Stomach smooth muscle (tissue), 2 donors: Measurements from ENCODE around the gene DCK.

ENCODE experiments used
- H3K27ac ChIP-seq: one replicate; pipeline ENCODE4 v1.7.0; 2013; ENCODE audit warnings: mild to moderate bottlenecking, low read length, inconsistent platforms
- H3K27me3 ChIP-seq, 2 donors: one replicate each; pipeline ENCODE4 v1.7.0; 2013; ENCODE audit warnings: low read length in 2 of 2; ENCODE audit not compliant: insufficient read depth in 2 of 2, control insufficient read depth in 1 of 2
- H3K36me3 ChIP-seq, 2 donors: one replicate each; pipeline ENCODE4 v1.7.0; 2013; ENCODE audit warnings: low read length in 2 of 2; ENCODE audit not compliant: control insufficient read depth in 2 of 2, insufficient read depth in 2 of 2
- H3K4me1 ChIP-seq: one replicate; pipeline ENCODE4 v1.7.0; 2013; ENCODE audit warnings: low read length; ENCODE audit not compliant: control insufficient read depth, insufficient read depth
- H3K4me3 ChIP-seq, 2 donors: one replicate each; pipeline ENCODE4 v1.7.0; 2013; ENCODE audit warnings: low read length in 2 of 2
- H3K9ac ChIP-seq, 2 donors: one replicate each; pipeline ENCODE4 v1.7.0; 2013; ENCODE audit warnings: low read length in 2 of 2, mild to moderate bottlenecking in 1 of 2
- H3K9me3 ChIP-seq, 2 donors: one replicate each; pipeline ENCODE4 v1.7.0; 2013; ENCODE audit warnings: low read length in 2 of 2; ENCODE audit not compliant: control insufficient read depth in 2 of 2
- donor health status: healthy.
- donor health status: Pancreatic carcinoma.

The DCK gene

DNA sequence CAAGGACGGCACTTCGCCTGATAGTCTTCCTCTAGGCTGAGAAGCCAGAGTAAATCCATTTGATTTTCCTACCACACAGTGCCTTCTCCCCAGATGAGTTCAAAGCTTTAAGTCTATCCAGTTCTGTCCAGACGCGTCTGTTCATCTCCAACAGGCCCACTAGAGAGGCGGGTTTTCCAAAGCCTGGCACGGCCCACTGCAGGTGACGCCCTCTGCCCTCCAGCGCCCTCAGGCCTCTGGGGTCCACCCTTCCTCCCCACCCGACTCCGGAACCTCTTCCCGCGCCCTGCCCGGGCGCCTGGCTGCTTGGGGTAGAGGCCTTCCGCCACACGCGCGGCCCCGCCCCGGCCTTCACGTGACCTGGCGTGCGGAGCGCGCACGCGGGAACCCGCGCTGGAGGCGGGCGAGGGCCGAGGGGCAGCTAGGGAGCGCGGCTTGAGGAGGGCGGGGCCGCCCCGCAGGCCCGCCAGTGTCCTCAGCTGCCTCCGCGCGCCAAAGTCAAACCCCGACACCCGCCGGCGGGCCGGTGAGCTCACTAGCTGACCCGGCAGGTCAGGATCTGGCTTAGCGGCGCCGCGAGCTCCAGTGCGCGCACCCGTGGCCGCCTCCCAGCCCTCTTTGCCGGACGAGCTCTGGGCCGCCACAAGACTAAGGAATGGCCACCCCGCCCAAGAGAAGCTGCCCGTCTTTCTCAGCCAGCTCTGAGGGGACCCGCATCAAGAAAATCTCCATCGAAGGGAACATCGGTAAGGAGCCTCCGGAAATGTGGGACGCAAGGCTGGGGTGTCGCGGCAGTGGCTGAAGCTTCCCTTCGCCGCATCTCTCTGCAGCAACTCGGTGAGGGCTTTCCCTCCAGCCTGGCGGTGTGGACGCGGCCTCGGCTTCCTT, at the start of gene DCK:
DCK (plus strand) TSS at position 469 of the 888 bp plus-strand sequence; CDS start at position 656, 187 bp downstream.
- Histone ChIP-seq H3K36me3 (no peaks in the 10 kb centered on the region), H3K9ac (peak within 1 kb of the TSS; percentile 87 to 96), H3K27ac (peak within 1 kb of the TSS; percentile 81), H3K4me3 (peak within 1 kb of the TSS; percentile 75 to 90), H3K9me3 (no peaks in the 10 kb centered on the region), H3K4me1 (peaks cover 12% of the 10 kb centered on the region), H3K27me3 (no peaks in the 10 kb centered on the region)

DNA sequence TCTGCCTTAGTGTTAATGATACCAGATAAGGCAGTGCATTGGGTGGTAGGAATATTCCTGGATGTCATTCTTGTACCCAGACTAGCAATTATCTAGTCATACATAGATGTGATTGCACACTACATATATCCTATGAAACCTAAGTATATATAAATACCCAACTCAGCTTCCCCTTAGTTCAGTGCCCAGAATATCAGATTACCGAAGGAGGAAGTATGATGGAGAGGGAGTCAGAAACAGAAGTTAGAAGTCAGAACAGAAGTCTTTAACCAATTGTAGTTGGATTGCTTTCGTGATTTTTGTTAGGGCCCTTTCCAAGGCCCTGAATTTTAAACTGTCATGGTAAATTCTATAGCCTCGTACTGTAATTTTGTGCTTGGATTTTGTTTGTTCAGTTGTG, 48.4 kb upstream of the DCK start:
- Histone ChIP-seq H3K9me3 (no peaks in the 10 kb centered on the region), H3K27me3 (no peaks in the 10 kb centered on the region), H3K9ac (no peak overlapping the region), H3K4me1 (no peaks in the 10 kb centered on the region), H3K36me3 (no peaks in the 10 kb centered on the region), H3K4me3 (no peak overlapping the region), H3K27ac (no peak overlapping the region)

DNA sequence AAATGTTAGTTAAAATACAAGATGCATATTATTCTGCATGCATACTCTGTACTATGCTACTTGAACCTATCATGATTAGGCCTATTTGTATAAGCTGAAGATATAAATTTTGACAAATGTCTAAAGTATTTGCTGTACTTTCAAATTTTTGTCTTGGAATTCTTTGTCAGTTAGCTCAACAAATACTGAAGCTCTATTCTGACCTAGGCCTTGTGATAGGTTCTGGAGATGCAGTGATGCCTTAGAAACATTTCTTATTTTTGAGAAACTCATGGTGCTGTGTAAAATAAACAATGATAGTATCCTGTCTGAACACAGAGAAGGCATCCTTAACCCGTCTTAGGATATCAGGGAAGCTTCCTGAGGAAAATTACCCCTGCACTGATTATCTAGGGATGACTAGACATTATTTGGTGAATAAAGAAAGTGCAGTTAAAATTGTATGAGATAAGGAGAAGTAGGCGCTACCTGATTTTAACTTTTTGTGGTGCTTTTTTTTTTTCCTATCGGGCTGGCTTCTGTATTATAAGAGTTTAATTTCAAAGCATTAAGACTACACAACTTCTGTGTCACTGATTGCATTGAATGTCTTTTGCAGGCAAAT, 47.9 kb upstream of the DCK start:
- no peak overlapping the region for H3K27ac ChIP-seq
- H3K9me3 ChIP-seq: no peaks in the 10 kb centered on the region
- no peaks in the 10 kb centered on the region for H3K27me3 ChIP-seq
- H3K9ac ChIP-seq: no peak overlapping the region
- no peaks in the 10 kb centered on the region for H3K4me1 ChIP-seq
- H3K4me3 ChIP-seq: no peak overlapping the region
- H3K36me3 ChIP-seq: no peaks in the 10 kb centered on the region

DNA sequence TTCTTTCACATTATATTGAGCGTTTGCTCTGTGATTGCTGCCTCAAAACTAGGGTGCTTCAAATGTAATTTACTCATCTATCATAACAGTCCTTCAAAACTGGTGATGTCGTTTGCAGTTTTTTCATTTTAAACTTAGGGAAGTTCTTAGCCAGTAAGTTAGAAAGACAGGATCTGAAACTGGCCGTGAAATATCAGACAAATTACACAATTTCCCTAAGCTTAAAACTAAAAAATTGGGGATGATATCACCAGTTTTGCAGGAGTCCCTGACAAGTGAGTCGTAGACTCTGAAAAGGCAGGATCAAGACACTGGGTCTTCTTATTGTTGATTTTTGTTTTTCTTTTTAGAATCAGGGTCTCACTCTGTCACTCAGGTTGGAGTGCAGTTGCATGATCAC, 46.5 kb upstream of the DCK start:
- no peaks in the 10 kb centered on the region for H3K9me3 ChIP-seq
- H3K27ac ChIP-seq: no peak overlapping the region
- H3K36me3 ChIP-seq: no peaks in the 10 kb centered on the region
- no peaks in the 10 kb centered on the region for H3K27me3 ChIP-seq
- H3K4me1 ChIP-seq: no peaks in the 10 kb centered on the region
- no peak overlapping the region for H3K4me3 ChIP-seq
- H3K9ac ChIP-seq: no peak overlapping the region

DNA sequence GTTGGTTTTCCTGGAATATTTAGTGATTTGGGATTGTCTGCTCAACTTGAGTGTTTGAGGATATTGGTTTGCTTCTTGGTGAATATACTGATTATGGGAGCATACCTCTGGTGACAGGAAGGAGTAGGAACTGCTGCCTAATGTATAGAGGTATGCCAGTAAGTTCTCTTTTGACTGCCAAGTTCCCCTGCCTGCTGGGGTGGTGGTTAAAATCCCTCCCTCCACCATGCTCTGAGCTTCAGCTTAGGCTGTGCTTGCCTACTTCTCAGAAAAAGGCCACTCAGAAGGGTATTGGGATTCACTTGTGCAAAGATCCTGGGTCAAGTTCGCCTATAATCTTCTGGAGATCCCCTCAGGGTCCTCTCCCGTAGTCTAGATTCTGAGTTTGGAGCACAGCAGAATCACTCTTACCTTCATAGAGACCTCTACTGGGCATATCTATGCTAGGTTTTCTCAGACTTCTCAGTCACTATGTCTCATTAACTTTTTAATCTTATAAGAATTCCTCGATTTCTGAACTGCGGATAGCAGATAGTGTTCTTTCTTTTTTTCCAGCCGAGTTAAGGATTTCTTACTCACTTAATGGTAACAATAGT, 44.7 kb upstream of the DCK start:
- H3K36me3 ChIP-seq: no peaks in the 10 kb centered on the region
- H3K9me3 ChIP-seq: no peaks in the 10 kb centered on the region
- no peak overlapping the region for H3K4me3 ChIP-seq
- no peak overlapping the region for H3K9ac ChIP-seq
- no peaks in the 10 kb centered on the region for H3K4me1 ChIP-seq
- H3K27me3 ChIP-seq: no peaks in the 10 kb centered on the region
- no peak overlapping the region for H3K27ac ChIP-seq

DNA sequence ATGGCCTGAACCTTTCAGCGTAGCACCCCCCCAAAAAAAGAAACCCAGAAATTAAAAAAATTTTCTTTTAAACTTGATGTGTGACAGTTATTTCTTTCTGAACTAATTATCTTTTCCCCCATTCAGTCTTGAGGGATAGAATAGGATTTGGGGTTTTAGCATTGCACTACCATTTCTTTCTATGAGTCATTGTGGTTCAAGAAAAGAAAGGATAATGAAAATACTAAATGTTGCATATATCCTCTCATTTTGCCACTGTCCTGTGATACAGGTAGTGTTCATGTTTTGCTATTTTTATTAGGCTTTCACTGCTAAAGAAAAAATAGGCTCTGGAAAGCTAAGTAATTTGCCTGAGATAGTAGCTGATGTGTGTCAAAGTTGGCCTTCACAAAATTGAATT, 39.4 kb upstream of the DCK start:
- H3K27me3 ChIP-seq: no peaks in the 10 kb centered on the region
- no peak overlapping the region for H3K4me3 ChIP-seq
- H3K4me1 ChIP-seq: peaks cover 2% of the 10 kb centered on the region
- H3K9ac ChIP-seq: no peak overlapping the region
- no peaks in the 10 kb centered on the region for H3K36me3 ChIP-seq
- H3K9me3 ChIP-seq: no peaks in the 10 kb centered on the region
- no peak overlapping the region for H3K27ac ChIP-seq

DNA sequence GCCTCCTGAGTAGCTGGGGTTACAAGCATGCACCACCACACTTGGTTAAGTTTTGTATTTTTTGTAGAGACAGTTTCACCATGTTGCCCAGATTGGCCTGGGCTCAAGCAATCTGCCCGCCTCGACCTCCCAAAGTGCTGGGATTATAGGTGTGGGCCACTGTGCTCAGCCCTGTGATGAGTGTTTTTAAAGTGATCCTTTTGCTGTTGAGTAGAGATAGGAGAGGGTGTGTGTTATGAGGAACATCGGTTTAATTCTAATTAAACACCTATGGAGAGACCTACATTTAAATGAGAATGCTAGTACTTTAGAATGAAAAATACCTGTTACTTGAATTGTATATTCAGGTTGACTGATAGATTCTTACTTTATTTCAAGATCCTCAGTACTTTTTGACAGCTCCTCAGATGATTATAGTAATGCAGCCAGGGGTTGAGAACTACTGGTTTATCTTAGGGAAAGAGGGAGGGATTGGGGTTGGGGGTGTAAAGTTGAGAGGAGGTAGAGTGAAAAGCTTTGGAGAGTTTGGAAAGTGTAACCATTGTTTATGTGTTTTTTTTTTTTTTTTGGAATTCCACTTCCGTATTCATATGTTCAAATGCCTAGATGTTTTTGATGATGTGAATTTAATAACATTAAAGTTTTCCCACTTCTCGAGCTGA, 36.8 kb upstream of the DCK start:
- Histone ChIP-seq H3K27ac (no peak overlapping the region), H3K9me3 (no peaks in the 10 kb centered on the region), H3K4me1 (peaks cover 4% of the 10 kb centered on the region), H3K4me3 (peak overlapping the region in 1 of 2 donors; percentile 29), H3K9ac (no peak overlapping the region), H3K27me3 (no peaks in the 10 kb centered on the region), H3K36me3 (peaks cover 0 to 3% of the 10 kb centered on the region in 2 donors)

DNA sequence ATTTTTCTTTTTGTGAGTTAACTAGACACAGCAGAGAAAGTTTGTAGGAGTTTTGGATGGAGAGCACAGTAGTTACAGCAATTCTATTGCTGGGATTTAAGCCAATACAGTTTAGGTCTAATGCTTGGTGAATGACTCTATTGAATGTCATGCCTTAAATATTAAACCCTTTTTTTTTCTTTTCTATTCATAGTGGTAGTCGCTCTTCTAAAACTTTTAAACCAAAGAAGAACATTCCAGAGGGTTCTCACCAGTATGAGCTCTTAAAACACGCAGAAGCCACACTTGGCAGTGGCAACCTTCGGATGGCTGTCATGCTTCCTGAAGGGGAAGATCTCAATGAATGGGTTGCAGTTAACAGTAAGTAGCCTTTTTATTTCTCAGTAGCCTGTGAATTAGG, 34.8 kb upstream of the DCK start:
- Histone ChIP-seq H3K27ac (no peak overlapping the region), H3K36me3 (peaks cover 0 to 3% of the 10 kb centered on the region in 2 donors), H3K4me1 (peaks cover 4% of the 10 kb centered on the region), H3K9me3 (no peaks in the 10 kb centered on the region), H3K9ac (no peak overlapping the region), H3K27me3 (no peaks in the 10 kb centered on the region), H3K4me3 (no peak overlapping the region)

DNA sequence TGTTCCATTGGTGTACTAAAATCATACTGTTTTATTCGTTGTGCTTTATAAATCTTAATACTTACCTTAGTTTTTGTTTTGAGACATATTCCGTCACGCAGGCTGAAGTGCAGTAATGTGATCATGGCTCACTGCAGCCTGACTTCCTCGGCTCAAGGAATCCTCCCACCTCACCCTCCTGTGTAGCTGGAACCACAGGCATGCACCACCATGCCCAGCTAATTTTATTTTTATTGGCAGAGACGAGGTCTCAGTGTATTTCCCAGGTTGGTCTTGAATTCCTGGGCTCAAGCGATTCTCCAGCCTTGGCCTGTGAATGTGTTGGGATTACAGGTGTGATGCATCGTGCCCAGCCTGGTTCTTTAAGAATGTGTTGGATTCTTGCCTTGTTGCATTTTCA, 24.4 kb upstream of the DCK start:
- H3K27ac ChIP-seq: no peak overlapping the region
- H3K4me3 ChIP-seq: no peak overlapping the region
- no peaks in the 10 kb centered on the region for H3K27me3 ChIP-seq
- H3K36me3 ChIP-seq: peaks cover 0 to 5% of the 10 kb centered on the region in 2 donors
- no peaks in the 10 kb centered on the region for H3K9me3 ChIP-seq
- no peak overlapping the region for H3K9ac ChIP-seq
- H3K4me1 ChIP-seq: no peaks in the 10 kb centered on the region

DNA sequence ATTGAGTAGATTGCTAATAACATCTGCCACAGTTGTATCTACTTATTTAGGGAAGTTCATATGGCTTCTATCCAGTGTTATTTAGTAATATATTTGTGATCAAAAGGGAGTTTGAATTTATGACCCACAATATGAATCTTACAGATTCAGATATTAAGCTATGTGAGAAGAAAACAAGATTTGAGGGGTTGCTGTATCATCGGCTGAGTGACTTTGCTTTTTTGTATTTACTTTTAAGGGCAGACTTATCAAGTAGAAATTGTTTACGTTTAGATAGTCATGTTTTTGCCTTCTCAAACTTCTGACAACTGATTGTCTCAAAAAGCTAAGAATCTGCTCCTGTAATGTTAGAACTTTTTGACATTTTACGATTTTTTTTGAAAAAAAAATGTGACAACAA, 17.2 kb upstream of the DCK start:
- Histone ChIP-seq H3K9me3 (no peaks in the 10 kb centered on the region), H3K36me3 (peaks cover 0 to 5% of the 10 kb centered on the region in 2 donors), H3K9ac (no peak overlapping the region), H3K4me1 (no peaks in the 10 kb centered on the region), H3K27ac (no peak overlapping the region), H3K27me3 (no peaks in the 10 kb centered on the region), H3K4me3 (no peak overlapping the region)
